Endothelial cell (in vitro differentiated cells): ENCODE results near the gene SLC2A9. TPM values are rescaled to one million over a fixed set of nuclear protein-coding genes. Genes with fewer than 3 reads are reported as not detected.

Source experiments
- DNase-seq: peaks from one replicate; pipeline ENCODE4 v3.0.0; 2021; ENCODE audit warnings: low spot score
- H3K27ac Mint-ChIP-seq: one replicate; pipeline ENCODE4 v1.8.0; 2021; ENCODE audit warnings: mixed read lengths, inconsistent platforms; ENCODE audit not compliant: unreplicated experiment
- H3K27me3 Mint-ChIP-seq: one replicate; pipeline ENCODE4 v1.8.0; 2021; ENCODE audit warnings: mild to moderate bottlenecking, moderate library complexity, mixed read lengths, inconsistent platforms; ENCODE audit not compliant: unreplicated experiment
- H3K36me3 Mint-ChIP-seq: one replicate; pipeline ENCODE4 v1.8.0; 2021; ENCODE audit warnings: mild to moderate bottlenecking, low read depth, mixed read lengths, inconsistent platforms; ENCODE audit not compliant: unreplicated experiment
- H3K4me1 Mint-ChIP-seq: one replicate; pipeline ENCODE4 v1.8.0; 2021; ENCODE audit warnings: mild to moderate bottlenecking, mixed read lengths, inconsistent platforms; ENCODE audit not compliant: unreplicated experiment
- H3K4me3 Mint-ChIP-seq: one replicate; pipeline ENCODE4 v1.8.0; 2021; ENCODE audit warnings: mild to moderate bottlenecking, mixed read lengths, inconsistent platforms; ENCODE audit not compliant: unreplicated experiment
- H3K9me3 Mint-ChIP-seq: one replicate; pipeline ENCODE4 v1.8.0; 2021; ENCODE audit warnings: mixed read lengths, inconsistent platforms; ENCODE audit not compliant: unreplicated experiment
- total RNA-seq: library from RNA; stranded (reverse); fragmentation: NEBNext Ultra II Directional; extraction: Animal tissue kit (Norgen Biotek cat#: 25700); gene quantifications from one replicate; pipeline ENCODE4 v1.2.1, GENCODE V29; 2021; ENCODE audit not compliant: unreplicated experiment
- TF ChIP-seq, protein P1 (sequence below): fragments of 200-600 bp; sonication (generic); IDR thresholded peaks from one replicate; pipeline ENCODE4 v1.5.0; 2021; ENCODE audit warnings: antibody characterized with exemption; ENCODE audit not compliant: unreplicated experiment

Gene SLC2A9
- total RNA-seq, 1 donor from 2014 or later, result 0.72 TPM

DNA sequence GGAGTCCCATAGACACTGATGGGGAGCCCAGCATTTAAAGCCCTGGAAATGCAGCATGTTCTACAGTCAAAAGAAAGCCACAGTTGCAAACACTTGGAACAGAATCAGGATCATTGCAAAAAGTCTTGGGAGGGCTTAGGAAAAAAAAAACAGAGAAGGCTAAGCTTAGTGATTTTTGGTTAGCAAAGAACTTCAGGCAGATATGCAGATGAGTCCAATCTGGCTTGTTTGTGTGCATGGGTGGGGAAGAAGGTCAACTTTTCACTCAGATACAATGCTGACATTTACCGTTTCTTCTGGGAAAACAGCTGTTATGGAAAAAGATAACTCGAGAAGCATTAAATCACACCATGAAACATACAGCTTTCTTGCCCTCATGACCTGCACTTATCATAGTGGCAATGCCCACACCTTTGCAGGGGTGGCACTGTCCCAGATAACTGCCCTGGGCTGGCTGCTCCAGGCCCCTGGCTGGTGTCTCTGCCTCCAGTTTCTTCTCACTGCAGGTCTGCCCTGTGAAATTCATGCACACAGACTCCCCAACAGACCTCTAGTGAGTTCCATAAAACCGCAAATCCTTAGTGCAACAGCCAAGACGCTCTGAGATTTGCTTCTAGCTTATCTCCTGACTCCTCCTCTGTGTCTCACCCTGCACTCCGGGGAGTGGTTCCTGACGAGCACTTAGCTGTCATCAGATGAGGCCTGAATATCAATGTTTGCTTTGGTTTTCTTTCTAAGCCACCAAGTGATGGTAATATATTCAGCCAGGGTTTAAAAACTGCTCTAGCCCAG lies 140.7 kb downstream of the SLC2A9 start:
- peaks cover 4% of the 10 kb centered on the region for H3K9me3 Mint-ChIP-seq
- TF ChIP-seq, protein P1, sequence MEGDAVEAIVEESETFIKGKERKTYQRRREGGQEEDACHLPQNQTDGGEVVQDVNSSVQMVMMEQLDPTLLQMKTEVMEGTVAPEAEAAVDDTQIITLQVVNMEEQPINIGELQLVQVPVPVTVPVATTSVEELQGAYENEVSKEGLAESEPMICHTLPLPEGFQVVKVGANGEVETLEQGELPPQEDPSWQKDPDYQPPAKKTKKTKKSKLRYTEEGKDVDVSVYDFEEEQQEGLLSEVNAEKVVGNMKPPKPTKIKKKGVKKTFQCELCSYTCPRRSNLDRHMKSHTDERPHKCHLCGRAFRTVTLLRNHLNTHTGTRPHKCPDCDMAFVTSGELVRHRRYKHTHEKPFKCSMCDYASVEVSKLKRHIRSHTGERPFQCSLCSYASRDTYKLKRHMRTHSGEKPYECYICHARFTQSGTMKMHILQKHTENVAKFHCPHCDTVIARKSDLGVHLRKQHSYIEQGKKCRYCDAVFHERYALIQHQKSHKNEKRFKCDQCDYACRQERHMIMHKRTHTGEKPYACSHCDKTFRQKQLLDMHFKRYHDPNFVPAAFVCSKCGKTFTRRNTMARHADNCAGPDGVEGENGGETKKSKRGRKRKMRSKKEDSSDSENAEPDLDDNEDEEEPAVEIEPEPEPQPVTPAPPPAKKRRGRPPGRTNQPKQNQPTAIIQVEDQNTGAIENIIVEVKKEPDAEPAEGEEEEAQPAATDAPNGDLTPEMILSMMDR, result no peak
- H3K4me3 Mint-ChIP-seq, result no peak overlapping the region
- no peaks in the 10 kb centered on the region for H3K36me3 Mint-ChIP-seq
- H3K27me3 Mint-ChIP-seq, result peaks cover 1% of the 10 kb centered on the region
- DNase-seq, result no peak
- H3K27ac Mint-ChIP-seq, result no peak overlapping the region
- H3K4me1 Mint-ChIP-seq, result no peaks in the 10 kb centered on the region

DNA sequence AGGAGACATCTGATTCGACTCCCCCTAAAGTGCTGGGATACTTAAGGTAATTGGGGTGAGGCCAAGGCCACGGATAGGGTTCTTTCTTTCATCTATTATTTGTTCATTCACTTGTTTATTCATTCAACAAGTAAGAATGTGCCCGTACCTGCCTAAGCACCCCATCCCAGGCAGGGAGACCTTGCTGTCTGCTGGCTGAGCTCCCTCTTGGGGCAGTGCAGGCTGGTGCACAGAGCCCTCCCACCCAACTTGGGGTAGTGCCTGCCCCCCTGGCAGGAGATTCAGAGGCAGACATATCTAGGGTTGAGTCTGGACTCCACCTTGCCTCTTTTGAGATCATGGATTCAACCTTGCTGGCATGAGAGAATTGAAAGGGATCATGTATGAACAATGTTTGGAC lies 144.2 kb downstream of the SLC2A9 start:
- no peaks in the 10 kb centered on the region for H3K36me3 Mint-ChIP-seq
- peaks cover 4% of the 10 kb centered on the region for H3K9me3 Mint-ChIP-seq
- H3K27me3 Mint-ChIP-seq, result peaks cover 7% of the 10 kb centered on the region
- TF ChIP-seq, protein P1, result no peak
- no peaks in the 10 kb centered on the region for H3K4me1 Mint-ChIP-seq
- DNase-seq, result no peak
- no peak overlapping the region for H3K4me3 Mint-ChIP-seq
- no peak overlapping the region for H3K27ac Mint-ChIP-seq

DNA sequence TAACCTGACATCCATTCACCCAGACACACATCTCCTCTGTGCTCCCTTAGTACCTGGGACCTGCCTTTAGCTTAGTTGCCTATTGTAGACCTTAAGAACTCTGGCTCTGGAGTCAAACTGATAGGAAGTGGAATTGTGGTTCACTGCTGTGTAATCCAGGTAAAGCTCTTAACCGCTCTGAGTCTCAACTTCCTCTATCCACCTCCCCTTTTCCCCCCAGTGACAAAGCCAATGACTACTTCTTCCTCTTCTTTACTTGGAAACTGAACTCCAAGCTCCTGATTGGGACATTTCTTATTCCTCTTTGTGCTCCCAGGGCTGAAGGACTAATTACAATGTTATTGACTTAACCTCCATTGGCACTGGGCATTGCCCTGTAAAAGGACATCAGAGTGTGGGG lies 145.8 kb downstream of the SLC2A9 start:
- no peak for DNase-seq
- H3K27ac Mint-ChIP-seq, result no peak overlapping the region
- H3K27me3 Mint-ChIP-seq, result peaks cover 7% of the 10 kb centered on the region
- TF ChIP-seq, protein P1, result no peak
- peaks cover 4% of the 10 kb centered on the region for H3K9me3 Mint-ChIP-seq
- H3K4me1 Mint-ChIP-seq, result no peaks in the 10 kb centered on the region
- H3K4me3 Mint-ChIP-seq, result no peak overlapping the region
- H3K36me3 Mint-ChIP-seq, result no peaks in the 10 kb centered on the region

DNA sequence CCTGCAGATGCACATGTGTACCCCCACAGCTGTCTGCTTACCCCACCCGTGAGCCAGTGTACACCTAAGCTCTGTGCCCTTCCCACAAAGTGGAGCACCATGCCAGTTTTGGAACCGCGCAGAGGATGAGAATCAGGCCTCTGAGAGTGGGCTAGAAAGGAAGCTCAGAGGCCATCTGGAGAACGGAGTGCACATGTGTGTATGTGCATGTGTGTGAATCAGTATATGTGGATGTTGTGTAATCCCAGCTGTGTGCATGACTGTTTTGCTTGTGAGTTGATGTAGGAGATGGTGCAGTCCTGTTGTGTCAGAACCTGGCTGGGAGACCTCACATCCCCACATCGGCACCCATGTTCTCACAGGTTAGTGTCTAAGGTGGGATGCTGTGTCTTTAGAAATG lies 146.9 kb downstream of the SLC2A9 start:
- H3K36me3 Mint-ChIP-seq, result no peaks in the 10 kb centered on the region
- peaks cover 7% of the 10 kb centered on the region for H3K27me3 Mint-ChIP-seq
- H3K4me3 Mint-ChIP-seq, result no peak overlapping the region
- no peak overlapping the region for H3K27ac Mint-ChIP-seq
- peaks cover 4% of the 10 kb centered on the region for H3K9me3 Mint-ChIP-seq
- TF ChIP-seq, protein P1, result no peak
- no peaks in the 10 kb centered on the region for H3K4me1 Mint-ChIP-seq
- DNase-seq, result no peak

DNA sequence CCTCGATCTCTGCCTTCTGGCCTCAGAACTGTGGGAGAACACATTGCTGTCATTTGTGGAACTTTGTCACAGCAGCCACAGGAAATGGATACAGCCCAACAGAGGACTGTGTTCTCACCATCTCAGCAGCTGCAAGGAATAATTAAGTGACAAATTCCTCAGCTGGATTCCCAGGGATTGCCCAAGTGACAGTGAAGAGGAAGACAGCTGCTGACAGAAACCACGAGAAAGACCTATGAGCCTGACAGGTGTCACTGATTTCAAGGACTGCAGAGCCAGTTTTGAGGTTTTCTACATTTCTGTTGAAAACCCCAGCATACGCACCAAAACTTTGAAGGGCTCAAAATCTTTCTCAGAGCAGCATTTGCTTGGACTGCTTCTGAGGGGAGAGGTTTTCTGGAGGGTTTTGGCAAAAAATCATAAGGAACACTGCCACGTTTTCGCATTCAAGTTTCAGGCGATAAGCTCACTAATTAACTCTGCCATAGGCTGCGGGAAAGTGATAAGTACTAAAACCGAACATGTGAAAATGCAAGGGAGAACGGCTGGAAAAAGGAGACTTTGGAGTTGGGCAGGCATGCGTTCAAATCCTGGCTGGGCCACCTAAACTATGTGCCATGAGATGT lies 151.0 kb downstream of the SLC2A9 start:
- H3K4me1 Mint-ChIP-seq, result no peaks in the 10 kb centered on the region
- no peak overlapping the region for H3K4me3 Mint-ChIP-seq
- TF ChIP-seq, protein P1, result no peak
- no peaks in the 10 kb centered on the region for H3K36me3 Mint-ChIP-seq
- H3K27me3 Mint-ChIP-seq, result peaks cover 6% of the 10 kb centered on the region
- no peak for DNase-seq
- no peaks in the 10 kb centered on the region for H3K9me3 Mint-ChIP-seq
- no peak overlapping the region for H3K27ac Mint-ChIP-seq
